Ovary (tissue), 9 donors: Measurements from ENCODE around the gene ADCY6. TPM values are rescaled to one million over a fixed set of nuclear protein-coding genes. Genes with fewer than 3 reads are reported as not detected.

Experiments used
- DNase-seq, 5 donors: peaks; one replicate each; pipeline ENCODE4 v3.0.0-alpha.2; 2019 to 2020
- H3K27ac ChIP-seq, 2 donors: fragments of 200-600 bp; one replicate each; pipeline versions ENCODE4 v1.5.1 to v1.8.0; 2019 to 2022
- H3K27me3 ChIP-seq: fragments of 200-600 bp; one replicate; pipeline ENCODE4 v1.8.0; 2022
- H3K36me3 ChIP-seq: fragments of 200-600 bp; sonication (generic); one replicate; pipeline ENCODE4 v1.5.1; 2019
- H3K4me1 ChIP-seq: one replicate; pipeline ENCODE4 v1.8.1; 2013; ENCODE audit warnings: mild to moderate bottlenecking, moderate library complexity; ENCODE audit not compliant: insufficient read depth
- H3K4me3 ChIP-seq: fragments of 200-600 bp; sonication (generic); one replicate; pipeline ENCODE4 v1.5.1; 2017
- H3K9me3 ChIP-seq, 2 donors: fragments of 200-600 bp in 1 of 2; sonication (generic) in 1 of 2; one replicate each; pipeline versions ENCODE4 v1.5.1 to v1.8.1; 2013 to 2019; ENCODE audit warnings: mild to moderate bottlenecking in 1 of 2, moderate library complexity in 1 of 2
- EP300 ChIP-seq: sonication (generic); formaldehyde crosslinking; IDR thresholded peaks from one replicate; pipeline ENCODE4 v1.6.1; 2017; ENCODE audit warnings: antibody characterized with exemption
- POLR2A ChIP-seq: fragments of 450-650 bp; IDR thresholded peaks from one replicate; pipeline ENCODE4 v1.6.1; 2017; ENCODE audit warnings: antibody characterized with exemption, mild to moderate bottlenecking, moderate library complexity
- WGBS, 3 donors: extraction: QIAGEN DNeasy Blood & Tissue Kit in 1 of 3; methylation state at CpG; one replicate each; pipeline versions ENCODE4 v1.1.5 to v1.1.7; 2013 to 2017; 5-methylcytosine and 5-hydroxymethylcytosine counted together
- intact Hi-C, 4 donors: fragments of 100-400 bp; cut with DNase I; formaldehyde crosslinking; loops; one replicate each; pipeline versions ENCODE4 v1.11.0 to v1.15.1; 2022 to 2023
- polyA plus RNA-seq, 2 donors: library from polyadenylated mRNA; stranded (reverse); fragments of 200-250 nt in 1 of 2; fragments of 350-450 nt in 1 of 2; fragmentation: Illumina TruSeq in 1 of 2; extraction: RNeasy Lipid Tissue Mini Kit (QIAGEN cat#74804) in 1 of 2; gene quantifications; one replicate each; pipeline ENCODE4 v1.2.3, GENCODE V29; 2013 to 2014
- total RNA-seq, 7 donors: library from RNA; depleted of rRNA in 2 of 7; stranded (reverse); fragments of >200 nt in 2 of 7; fragmentation: NEBNext Ultra II Directional in 3 of 7; extraction: Animal tissue kit (Norgen Biotek cat#: 25700) in 3 of 7; gene quantifications; one replicate each; pipeline versions ENCODE4 v1.1.0 to v1.2.4, GENCODE V29; 2016 to 2023
- TF ChIP-seq, protein P1 (sequence below), 3 donors: fragments of 450-650 bp in 2 of 3; fragments of 200-600 bp in 1 of 3; IDR thresholded peaks; one replicate each; pipeline versions ENCODE4 v1.5.1 to v1.8.0; 2016 to 2022; ENCODE audit warnings: antibody characterized with exemption in 3 of 3, mild to moderate bottlenecking in 1 of 3
- donor health status: DM: no; HTN: no; CAD: no; lungs with moderate emphysema.
- donor health status: DM: no; HTN: no; CAD: no.
- donor health status: Bipolar disorder and iron deficiency.
- donor health status: DM: yes; HTN: yes; CAD: no.
- donor health status: DM: no; HTN: no; CAD: no.
- donor health status: DM: yes; HTN: yes; CAD: no.

The ADCY6 gene
- total and polyA plus RNA-seq, 9 donors: 14.8 to 83.3 (median 40.6) TPM

DNA sequence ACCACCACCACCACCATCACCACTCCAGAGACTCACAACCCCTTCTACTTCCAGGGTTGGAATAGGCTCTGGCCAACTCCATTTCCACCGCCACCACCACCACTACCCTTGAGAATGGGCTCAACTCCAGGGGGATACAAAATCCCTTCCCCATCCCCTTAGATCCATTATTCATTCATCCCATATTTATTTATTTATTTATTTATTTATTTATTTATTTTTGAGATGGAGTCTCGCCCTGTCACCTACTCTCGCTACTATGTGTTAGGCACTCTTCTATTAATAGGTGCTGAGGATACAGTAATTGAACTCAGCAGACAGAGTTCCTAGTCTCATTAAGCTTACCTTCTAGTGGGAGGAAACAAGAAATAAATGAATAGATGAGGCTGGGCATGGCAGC is 4.8 kb upstream of the ADCY6 start:
- 91 to 96% (median 92%) methylated on average over 3 of the region's 3 CpGs for WGBS, 3 donors
- H3K36me3 ChIP-seq: no peaks in the 10 kb centered on the region
- no peak for DNase-seq
- intact Hi-C loops: no loop called here
- no peaks in the 10 kb centered on the region for H3K27me3 ChIP-seq
- TF ChIP-seq EP300: no peak
- TF ChIP-seq, protein P1, sequence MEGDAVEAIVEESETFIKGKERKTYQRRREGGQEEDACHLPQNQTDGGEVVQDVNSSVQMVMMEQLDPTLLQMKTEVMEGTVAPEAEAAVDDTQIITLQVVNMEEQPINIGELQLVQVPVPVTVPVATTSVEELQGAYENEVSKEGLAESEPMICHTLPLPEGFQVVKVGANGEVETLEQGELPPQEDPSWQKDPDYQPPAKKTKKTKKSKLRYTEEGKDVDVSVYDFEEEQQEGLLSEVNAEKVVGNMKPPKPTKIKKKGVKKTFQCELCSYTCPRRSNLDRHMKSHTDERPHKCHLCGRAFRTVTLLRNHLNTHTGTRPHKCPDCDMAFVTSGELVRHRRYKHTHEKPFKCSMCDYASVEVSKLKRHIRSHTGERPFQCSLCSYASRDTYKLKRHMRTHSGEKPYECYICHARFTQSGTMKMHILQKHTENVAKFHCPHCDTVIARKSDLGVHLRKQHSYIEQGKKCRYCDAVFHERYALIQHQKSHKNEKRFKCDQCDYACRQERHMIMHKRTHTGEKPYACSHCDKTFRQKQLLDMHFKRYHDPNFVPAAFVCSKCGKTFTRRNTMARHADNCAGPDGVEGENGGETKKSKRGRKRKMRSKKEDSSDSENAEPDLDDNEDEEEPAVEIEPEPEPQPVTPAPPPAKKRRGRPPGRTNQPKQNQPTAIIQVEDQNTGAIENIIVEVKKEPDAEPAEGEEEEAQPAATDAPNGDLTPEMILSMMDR (IDR thresholded peaks at IDR 0.05): no peak
- TF ChIP-seq POLR2A: no peak
- H3K4me3 ChIP-seq: no peak overlapping the region
- no peaks in the 10 kb centered on the region for H3K4me1 ChIP-seq
- no peak overlapping the region for H3K27ac ChIP-seq
- no peaks in the 10 kb centered on the region for H3K9me3 ChIP-seq

DNA sequence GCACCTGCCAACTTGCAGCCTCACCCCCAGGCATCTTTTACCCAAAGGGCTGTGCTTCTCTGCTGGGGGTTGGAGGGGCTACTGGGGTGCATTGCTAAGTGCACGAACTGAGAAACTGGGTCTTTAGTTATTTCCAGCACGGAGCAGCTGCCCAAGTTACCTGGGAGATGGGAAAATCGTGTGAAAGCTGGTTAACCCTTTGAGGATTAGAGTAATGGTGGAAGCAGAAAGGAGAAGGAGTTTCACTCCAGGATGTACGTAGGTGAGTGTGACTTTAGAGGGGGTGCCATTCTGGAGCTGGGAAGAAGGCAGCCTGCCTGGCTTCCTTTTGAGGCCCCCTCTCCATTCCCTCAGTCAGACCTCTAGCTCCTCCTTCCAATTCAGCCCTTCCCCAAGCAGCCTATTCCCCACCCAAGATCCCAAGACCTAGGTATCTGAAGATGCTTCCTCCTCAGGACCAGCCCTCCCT is 1.0 kb upstream of the ADCY6 start:
- Histone ChIP-seq H3K27me3 (no peaks in the 10 kb centered on the region), H3K27ac (no peak overlapping the region), H3K36me3 (no peaks in the 10 kb centered on the region), H3K4me3 (peak overlapping the region; percentile 88), H3K4me1 (peaks cover 11% of the 10 kb centered on the region), H3K9me3 (no peaks in the 10 kb centered on the region)
- intact Hi-C loops: no loop called here
- DNase-seq: no peak
- 12 to 14% (median 13%) methylated on average over 4 of the region's 4 CpGs for WGBS, 3 donors
- TF ChIP-seq, protein P1 (IDR thresholded peaks at IDR 0.05): no peak
- no peak for TF ChIP-seq EP300
- TF ChIP-seq POLR2A: no peak

DNA sequence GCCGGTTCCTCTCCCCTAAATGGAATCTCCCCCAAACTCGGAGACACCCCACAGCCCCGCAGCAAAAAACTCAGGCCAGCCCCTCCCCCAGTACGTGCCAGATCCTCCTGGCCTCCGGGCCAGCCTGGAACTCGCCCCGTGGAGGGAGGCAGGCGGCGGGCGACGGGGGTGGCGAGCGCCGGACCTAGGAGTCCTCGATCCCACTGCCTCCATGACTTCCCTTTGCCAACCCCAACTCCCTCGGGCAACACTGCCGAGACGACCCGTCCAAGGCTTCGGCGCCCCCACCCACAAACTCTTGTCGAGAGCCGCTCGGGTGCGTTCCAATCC is 400 bp downstream of the ADCY6 start:
- Histone ChIP-seq H3K36me3 (no peaks in the 10 kb centered on the region), H3K9me3 (no peaks in the 10 kb centered on the region), H3K27me3 (no peaks in the 10 kb centered on the region), H3K27ac (peak overlapping the region; percentile 70 to 81), H3K4me3 (peak overlapping the region; percentile 88), H3K4me1 (peaks cover 11% of the 10 kb centered on the region)
- intact Hi-C loops: no loop called here
- WGBS, 3 donors: 0% methylated on average over 18 to 25 of the region's 25 CpGs
- peak in 2 of 5 donors; percentile 49 to 59 for DNase-seq
- TF ChIP-seq POLR2A (no peak), EP300 (no peak)
- TF ChIP-seq, protein P1 (IDR thresholded peaks at IDR 0.05): no peak

DNA sequence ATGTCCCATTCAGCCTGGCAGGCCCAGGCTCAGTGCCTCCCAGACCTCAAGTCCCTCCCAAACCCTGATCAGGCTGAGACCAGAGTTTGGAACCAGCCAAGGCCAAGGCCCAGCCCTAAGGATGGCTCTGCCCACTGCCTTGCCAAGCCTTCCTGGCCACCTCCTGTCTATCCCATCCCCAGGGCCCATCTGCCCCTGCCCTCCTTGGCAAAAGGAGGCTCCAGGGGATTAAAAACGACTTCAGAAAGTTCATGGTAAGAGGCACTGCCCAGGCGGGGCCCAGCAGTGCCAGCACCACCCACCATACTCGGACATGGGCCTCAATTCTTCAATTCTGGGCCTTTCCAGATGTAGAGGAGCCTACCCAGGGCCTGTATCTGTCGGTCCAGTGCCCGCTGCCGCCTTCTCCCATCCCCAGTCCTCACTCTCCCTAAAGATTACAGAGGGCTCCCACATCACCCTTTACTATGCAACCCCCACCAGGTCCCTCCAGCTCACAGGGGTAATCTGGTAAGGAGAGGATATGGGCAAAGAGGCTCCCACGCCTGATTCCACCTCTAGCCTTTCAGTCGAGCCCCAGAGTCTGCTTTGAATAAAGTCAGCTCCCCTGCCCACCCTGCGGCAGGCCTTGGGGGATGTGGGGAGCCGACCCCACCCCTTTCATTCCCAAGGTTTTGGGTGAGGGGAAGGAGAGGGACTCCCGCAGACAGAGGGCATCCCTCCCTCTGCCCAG is 932 bp downstream of the ADCY6 start:
- intact Hi-C loops: no loop called here
- Histone ChIP-seq H3K27me3 (no peaks in the 10 kb centered on the region), H3K4me1 (peaks cover 11% of the 10 kb centered on the region), H3K36me3 (no peaks in the 10 kb centered on the region), H3K9me3 (no peaks in the 10 kb centered on the region), H3K4me3 (peak overlapping the region; percentile 88), H3K27ac (peak overlapping the region; percentile 70 to 81)
- no peak for DNase-seq
- TF ChIP-seq, protein P1 (IDR thresholded peaks at IDR 0.05): no peak
- no peak for TF ChIP-seq EP300
- no peak for TF ChIP-seq POLR2A
- WGBS, 3 donors: 5 to 6% (median 6%) methylated on average over 11 of the region's 11 CpGs
